Ovary (tissue), 9 donors: Measurements from ENCODE around the gene HSD11B1. TPM values are rescaled to one million over a fixed set of nuclear protein-coding genes. Genes with fewer than 3 reads are reported as not detected.

ENCODE experiments used
- DNase-seq, 5 donors: peaks; one replicate each; pipeline ENCODE4 v3.0.0-alpha.2; 2019 to 2020
- H3K27ac ChIP-seq, 2 donors: fragments of 200-600 bp; one replicate each; pipeline versions ENCODE4 v1.5.1 to v1.8.0; 2019 to 2022
- H3K27me3 ChIP-seq: fragments of 200-600 bp; one replicate; pipeline ENCODE4 v1.8.0; 2022
- H3K36me3 ChIP-seq: fragments of 200-600 bp; sonication (generic); one replicate; pipeline ENCODE4 v1.5.1; 2019
- H3K4me1 ChIP-seq: one replicate; pipeline ENCODE4 v1.8.1; 2013; ENCODE audit warnings: mild to moderate bottlenecking, moderate library complexity; ENCODE audit not compliant: insufficient read depth
- H3K4me3 ChIP-seq: fragments of 200-600 bp; sonication (generic); one replicate; pipeline ENCODE4 v1.5.1; 2017
- H3K9me3 ChIP-seq, 2 donors: fragments of 200-600 bp in 1 of 2; sonication (generic) in 1 of 2; one replicate each; pipeline versions ENCODE4 v1.5.1 to v1.8.1; 2013 to 2019; ENCODE audit warnings: mild to moderate bottlenecking in 1 of 2, moderate library complexity in 1 of 2
- EP300 ChIP-seq: sonication (generic); formaldehyde crosslinking; IDR thresholded peaks from one replicate; pipeline ENCODE4 v1.6.1; 2017; ENCODE audit warnings: antibody characterized with exemption
- POLR2A ChIP-seq: fragments of 450-650 bp; IDR thresholded peaks from one replicate; pipeline ENCODE4 v1.6.1; 2017; ENCODE audit warnings: antibody characterized with exemption, mild to moderate bottlenecking, moderate library complexity
- WGBS, 3 donors: extraction: QIAGEN DNeasy Blood & Tissue Kit in 1 of 3; methylation state at CpG; one replicate each; pipeline versions ENCODE4 v1.1.5 to v1.1.7; 2013 to 2017; 5-methylcytosine and 5-hydroxymethylcytosine counted together
- intact Hi-C, 4 donors: fragments of 100-400 bp; cut with DNase I; formaldehyde crosslinking; loops; one replicate each; pipeline versions ENCODE4 v1.11.0 to v1.15.1; 2022 to 2023
- polyA plus RNA-seq, 2 donors: library from polyadenylated mRNA; stranded (reverse); fragments of 200-250 nt in 1 of 2; fragments of 350-450 nt in 1 of 2; fragmentation: Illumina TruSeq in 1 of 2; extraction: RNeasy Lipid Tissue Mini Kit (QIAGEN cat#74804) in 1 of 2; gene quantifications; one replicate each; pipeline ENCODE4 v1.2.3, GENCODE V29; 2013 to 2014
- total RNA-seq, 7 donors: library from RNA; depleted of rRNA in 2 of 7; stranded (reverse); fragments of >200 nt in 2 of 7; fragmentation: NEBNext Ultra II Directional in 3 of 7; extraction: Animal tissue kit (Norgen Biotek cat#: 25700) in 3 of 7; gene quantifications; one replicate each; pipeline versions ENCODE4 v1.1.0 to v1.2.4, GENCODE V29; 2016 to 2023
- TF ChIP-seq, protein P1 (sequence below), 3 donors: fragments of 450-650 bp in 2 of 3; fragments of 200-600 bp in 1 of 3; IDR thresholded peaks; one replicate each; pipeline versions ENCODE4 v1.5.1 to v1.8.0; 2016 to 2022; ENCODE audit warnings: antibody characterized with exemption in 3 of 3, mild to moderate bottlenecking in 1 of 3
- donor health status: DM: no; HTN: no; CAD: no; lungs with moderate emphysema.
- donor health status: DM: no; HTN: no; CAD: no.
- donor health status: Bipolar disorder and iron deficiency.
- donor health status: DM: yes; HTN: yes; CAD: no.
- donor health status: DM: no; HTN: no; CAD: no.
- donor health status: DM: yes; HTN: yes; CAD: no.

HSD11B1 gene
- total and polyA plus RNA-seq, 9 donors, result 7.4 to 265 (median 57.7) TPM

DNA sequence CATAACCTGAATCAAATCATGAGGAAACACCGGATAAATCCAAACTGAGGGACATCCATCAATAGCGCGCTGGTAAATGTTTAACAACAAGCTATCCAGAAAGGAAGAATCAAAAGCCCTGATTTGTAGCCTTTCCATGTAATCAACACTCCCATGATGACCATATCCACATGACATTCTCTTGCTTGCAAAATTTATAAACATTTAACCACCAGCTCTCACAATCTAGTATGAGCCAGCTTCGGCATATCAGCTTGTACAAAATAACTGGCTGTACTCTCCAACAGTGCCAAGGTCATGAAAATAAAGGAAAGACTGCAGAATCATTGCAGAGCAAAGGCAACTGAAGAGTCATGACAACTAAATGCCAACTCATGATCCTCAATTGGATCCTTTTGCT is 15.7 kb downstream of the HSD11B1 start:
- peak in 1 of 5 donors; percentile 41 for DNase-seq
- no peaks in the 10 kb centered on the region for H3K36me3 ChIP-seq
- WGBS, 3 donors, result 9 to 37% (median 11%) methylated on average over 4 of the region's 4 CpGs
- H3K4me3 ChIP-seq, result no peak overlapping the region
- no peaks in the 10 kb centered on the region for H3K27me3 ChIP-seq
- no peaks in the 10 kb centered on the region for H3K9me3 ChIP-seq
- H3K4me1 ChIP-seq, result peaks cover 16% of the 10 kb centered on the region
- TF ChIP-seq EP300 (no peak), POLR2A (no peak)
- TF ChIP-seq, protein P1, sequence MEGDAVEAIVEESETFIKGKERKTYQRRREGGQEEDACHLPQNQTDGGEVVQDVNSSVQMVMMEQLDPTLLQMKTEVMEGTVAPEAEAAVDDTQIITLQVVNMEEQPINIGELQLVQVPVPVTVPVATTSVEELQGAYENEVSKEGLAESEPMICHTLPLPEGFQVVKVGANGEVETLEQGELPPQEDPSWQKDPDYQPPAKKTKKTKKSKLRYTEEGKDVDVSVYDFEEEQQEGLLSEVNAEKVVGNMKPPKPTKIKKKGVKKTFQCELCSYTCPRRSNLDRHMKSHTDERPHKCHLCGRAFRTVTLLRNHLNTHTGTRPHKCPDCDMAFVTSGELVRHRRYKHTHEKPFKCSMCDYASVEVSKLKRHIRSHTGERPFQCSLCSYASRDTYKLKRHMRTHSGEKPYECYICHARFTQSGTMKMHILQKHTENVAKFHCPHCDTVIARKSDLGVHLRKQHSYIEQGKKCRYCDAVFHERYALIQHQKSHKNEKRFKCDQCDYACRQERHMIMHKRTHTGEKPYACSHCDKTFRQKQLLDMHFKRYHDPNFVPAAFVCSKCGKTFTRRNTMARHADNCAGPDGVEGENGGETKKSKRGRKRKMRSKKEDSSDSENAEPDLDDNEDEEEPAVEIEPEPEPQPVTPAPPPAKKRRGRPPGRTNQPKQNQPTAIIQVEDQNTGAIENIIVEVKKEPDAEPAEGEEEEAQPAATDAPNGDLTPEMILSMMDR (IDR thresholded peaks at IDR 0.05), result no peak
- intact Hi-C loops, result no loop called here
- H3K27ac ChIP-seq, result peak overlapping the region in 1 of 2 donors; percentile 69

DNA sequence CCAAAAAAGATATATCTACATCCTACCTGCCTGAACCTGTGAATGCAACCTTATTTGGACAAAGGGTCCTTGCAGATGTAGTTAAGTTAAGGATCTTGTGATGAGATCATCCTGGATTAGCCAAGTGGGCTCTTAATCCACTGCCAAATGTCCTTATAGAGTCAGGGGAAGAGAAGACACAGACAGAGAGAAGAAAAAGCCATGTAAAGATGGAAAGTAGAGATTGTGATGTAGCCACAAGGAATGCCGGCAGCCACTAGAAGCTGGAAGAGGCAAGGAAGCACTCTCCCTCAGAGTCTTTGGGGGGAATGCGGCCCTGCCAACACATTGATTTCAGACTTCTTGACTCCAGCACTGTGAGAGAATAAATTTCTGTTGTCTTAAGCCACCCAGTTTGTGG is 16.2 kb downstream of the HSD11B1 start:
- TF ChIP-seq POLR2A, result no peak
- TF ChIP-seq, protein P1 (IDR thresholded peaks at IDR 0.05), result no peak
- TF ChIP-seq EP300, result no peak
- Histone ChIP-seq H3K27ac (peak overlapping the region in 1 of 2 donors; percentile 69), H3K9me3 (no peaks in the 10 kb centered on the region), H3K4me1 (peaks cover 16% of the 10 kb centered on the region), H3K4me3 (no peak overlapping the region), H3K27me3 (no peaks in the 10 kb centered on the region), H3K36me3 (no peaks in the 10 kb centered on the region)
- 49 to 68% (median 51%) methylated on average over 2 of the region's 2 CpGs for WGBS, 3 donors
- intact Hi-C loops, result no loop called here
- DNase-seq, result no peak

DNA sequence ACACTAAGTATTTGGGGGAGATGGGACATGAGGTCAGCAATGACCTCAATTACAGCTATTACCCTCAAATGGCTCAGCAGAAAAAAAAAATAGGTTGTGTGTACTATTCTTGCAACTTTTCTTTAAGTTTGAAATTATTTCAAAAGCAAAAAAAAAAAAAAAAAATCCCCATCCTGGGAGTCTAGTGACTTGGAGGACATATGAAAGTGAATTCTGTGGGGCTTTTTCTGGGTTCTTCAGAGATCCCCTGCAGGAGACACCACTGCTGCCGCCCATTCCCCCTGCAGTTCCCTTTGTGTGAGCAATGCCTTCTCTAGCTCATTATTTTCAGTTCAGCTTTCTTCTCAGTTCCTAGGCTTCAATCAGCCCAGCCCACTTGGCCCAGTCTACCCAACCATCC is 16.7 kb downstream of the HSD11B1 start:
- 95 to 100% (median 97%) methylated on average over 1 of the region's 1 CpG for WGBS, 3 donors
- Histone ChIP-seq H3K4me1 (peaks cover 16% of the 10 kb centered on the region), H3K4me3 (no peak overlapping the region), H3K27me3 (no peaks in the 10 kb centered on the region), H3K9me3 (no peaks in the 10 kb centered on the region), H3K36me3 (no peaks in the 10 kb centered on the region), H3K27ac (peak overlapping the region in 1 of 2 donors; percentile 69)
- TF ChIP-seq EP300, result no peak
- TF ChIP-seq, protein P1 (IDR thresholded peaks at IDR 0.05), result no peak
- TF ChIP-seq POLR2A, result no peak
- no peak for DNase-seq
- intact Hi-C loops, result no loop called here

DNA sequence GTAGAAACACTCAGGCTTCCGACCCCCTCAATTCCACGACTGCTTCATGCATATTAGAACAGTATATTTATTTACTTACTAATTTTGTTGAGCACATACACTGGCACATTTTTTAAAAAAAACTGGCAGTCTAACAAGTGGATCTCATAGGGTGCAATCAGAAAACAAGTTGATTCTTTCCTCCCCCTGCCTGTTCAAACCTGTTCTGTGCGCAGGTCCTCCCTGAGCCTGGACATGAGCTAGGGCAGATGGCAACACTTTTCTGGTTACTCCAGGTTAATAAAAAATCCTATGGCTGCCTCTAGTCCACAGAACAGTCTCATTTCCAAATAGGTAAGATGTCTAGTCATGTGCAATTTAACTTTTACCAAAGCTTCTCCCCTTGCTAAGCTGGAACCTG is 18.6 kb downstream of the HSD11B1 start:
- intact Hi-C loops, result no loop called here
- Histone ChIP-seq H3K4me1 (peaks cover 16% of the 10 kb centered on the region), H3K9me3 (no peaks in the 10 kb centered on the region), H3K36me3 (no peaks in the 10 kb centered on the region), H3K27ac (no peak overlapping the region), H3K4me3 (no peak overlapping the region), H3K27me3 (no peaks in the 10 kb centered on the region)
- no peak for DNase-seq
- TF ChIP-seq, protein P1 (IDR thresholded peaks at IDR 0.05), result no peak
- TF ChIP-seq POLR2A, result no peak
- TF ChIP-seq EP300, result no peak
- 89 to 91% (median 91%) methylated on average over 3 of the region's 3 CpGs for WGBS, 3 donors
